Ammon's horn (tissue), 1 donor: ENCODE measurements around the gene PARD3.
A peak's percentile ranks its signal among the peaks of the same experiment; 100 is the strongest.

Experiments used
- DNase-seq: peaks from one replicate; pipeline ENCODE4 v3.0.0-alpha.2; 2016; ENCODE audit warnings: low spot score

Gene PARD3

GRCh38 chr10:34824870-34825269 is 9.8 kb upstream of the PARD3 start:
- DNase-seq, result no peak

DNA sequence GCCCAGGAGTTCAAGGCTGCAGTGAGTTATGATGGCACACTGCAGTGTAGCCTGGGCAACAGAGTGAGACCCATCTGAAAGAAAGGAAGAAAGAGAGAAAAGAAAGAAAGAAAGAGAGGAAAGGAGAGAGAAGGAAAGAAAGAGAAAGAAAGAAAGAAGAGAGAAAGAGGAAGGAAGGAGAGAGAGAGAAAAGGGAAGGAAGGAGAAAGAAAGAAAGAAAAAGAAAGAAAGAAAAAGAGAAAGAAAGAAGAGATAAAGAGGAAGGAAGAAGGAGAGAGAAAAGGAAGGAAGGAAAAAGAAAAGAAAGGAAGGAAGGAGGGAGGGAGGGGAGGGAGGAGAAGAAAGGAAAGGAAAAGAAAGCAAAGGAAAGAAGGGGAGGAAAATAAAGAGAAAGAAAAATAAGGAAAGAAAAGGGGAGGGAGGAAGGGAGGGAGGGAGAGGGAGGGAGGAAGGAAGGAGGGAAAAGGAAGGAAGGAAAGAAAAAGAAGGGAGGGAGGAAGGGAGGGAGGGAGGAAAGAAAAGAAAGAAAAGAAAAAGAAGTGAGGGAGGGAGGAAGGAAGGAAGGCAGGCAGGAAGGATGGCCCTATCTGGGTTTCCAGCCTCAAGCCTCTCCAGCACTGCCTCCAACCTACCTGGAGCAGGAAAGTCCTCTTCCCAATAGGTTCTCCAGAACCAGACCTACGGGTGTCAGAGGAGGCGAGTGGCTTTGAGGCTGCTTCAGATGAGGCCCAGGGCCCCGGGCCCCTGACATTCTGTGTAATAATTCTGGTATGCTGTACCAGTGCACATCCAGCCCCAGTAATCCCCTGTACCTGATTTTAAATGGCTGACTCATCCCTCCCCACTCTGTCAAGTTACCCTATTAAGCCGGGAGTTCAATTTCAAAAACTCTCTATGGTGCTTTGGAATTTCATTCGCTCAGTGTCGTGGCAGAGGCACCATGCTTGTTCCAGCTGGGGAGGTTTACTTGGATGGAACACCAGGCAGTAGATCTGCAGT is 6.8 kb upstream of the PARD3 start:
- no peak for DNase-seq

DNA sequence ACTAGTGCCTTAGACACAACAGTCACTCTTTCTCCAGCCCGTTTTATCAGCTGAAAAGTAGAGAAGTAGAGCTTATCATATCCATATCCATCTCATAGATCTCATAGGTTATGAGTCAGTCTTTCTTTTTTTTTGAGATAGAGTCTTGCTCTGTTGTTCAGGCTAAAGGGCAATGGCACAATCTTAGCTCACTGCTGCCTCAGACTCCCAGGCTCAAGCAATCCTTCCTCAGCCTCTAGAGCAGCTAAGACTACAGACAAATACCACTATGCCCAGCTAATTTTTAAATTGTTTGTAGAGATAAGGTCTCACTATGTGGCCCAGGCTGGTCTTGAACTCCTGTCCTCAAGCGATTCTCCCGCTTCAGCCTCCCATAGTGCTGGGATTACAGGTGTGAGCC is 2.5 kb upstream of the PARD3 start:
- DNase-seq, result no peak

DNA sequence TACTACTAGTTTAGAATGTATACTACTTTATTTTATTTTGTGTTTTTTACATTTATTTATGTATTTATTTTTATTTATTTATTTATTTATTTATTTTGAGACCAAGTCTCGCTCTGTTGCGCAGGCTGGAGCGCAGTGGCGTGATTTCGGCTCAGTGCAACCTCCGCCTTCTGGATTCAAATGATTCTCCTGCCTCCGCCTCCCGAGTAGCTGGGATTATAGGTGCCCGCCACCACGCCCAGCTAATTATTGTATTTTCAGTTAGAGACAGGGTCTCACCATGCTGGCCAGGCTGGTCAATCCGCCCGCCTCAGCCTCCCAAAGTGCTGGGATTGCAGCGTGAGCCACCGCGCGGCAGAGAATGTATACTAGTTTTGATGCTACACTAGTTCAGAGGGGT is 2.0 kb upstream of the PARD3 start:
- no peak for DNase-seq

- peak; percentile 29 for DNase-seq
Observed at GRCh38 chr10:34816501-34817002, 1.5 kb upstream of the PARD3 start.

DNA sequence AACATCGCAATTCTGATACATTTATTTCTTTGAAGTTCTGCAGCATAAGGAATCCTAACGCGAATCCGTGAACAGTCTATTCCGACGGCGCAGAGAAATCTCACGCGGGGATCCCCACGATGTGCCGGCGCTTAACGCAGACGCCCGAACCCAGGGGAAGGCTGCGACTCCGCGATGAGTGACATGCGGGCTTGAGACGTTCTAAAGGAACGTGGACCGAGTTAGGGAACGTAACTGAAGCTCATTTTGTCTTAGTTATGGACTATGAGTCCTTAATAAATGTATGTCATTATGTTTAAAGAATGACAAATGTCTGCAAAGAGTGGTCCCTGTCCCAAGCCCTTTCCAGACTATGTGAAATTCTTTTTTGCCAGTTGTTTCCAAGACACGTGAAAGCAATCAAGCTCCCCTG is 995 bp upstream of the PARD3 start:
- DNase-seq, result no peak

- no peak for DNase-seq
Observed at GRCh38 chr10:34814913-34815184, 247 bp downstream of the PARD3 start.

DNA sequence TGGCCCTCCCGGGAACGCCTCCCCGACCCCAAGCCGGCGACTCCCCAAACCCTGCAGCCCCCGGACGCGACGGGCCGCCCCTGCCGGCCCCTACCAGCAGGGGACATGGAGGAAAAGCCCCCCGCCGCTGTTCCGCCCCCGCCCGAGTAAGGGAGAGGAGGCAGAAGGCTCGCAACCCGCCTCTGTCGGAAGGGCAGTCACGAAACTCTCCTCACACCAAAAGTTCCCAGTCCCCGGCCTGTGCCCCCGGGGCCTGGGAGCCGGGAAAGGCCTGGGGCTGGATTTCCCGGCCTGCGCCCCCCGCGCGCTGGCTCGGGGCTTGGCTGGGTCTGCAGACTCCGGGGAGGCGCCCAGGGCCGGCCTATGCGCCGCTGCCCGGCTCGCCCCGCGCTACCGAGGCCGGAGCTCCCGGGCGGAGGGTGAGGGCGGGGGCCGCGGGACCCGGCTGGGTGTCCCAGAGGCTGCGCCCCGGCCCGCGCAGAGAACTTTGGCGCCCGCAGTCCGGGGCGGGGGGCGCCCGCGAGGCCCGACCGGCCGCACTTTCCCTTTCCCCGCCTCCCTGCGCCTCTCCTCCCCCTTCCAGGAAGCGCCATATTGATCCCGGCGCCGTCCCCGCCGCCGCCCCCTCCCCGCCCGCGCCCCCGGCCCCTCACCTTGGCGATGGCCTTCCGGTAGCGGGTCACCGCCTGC is 728 bp downstream of the PARD3 start:
- no peak for DNase-seq

DNA sequence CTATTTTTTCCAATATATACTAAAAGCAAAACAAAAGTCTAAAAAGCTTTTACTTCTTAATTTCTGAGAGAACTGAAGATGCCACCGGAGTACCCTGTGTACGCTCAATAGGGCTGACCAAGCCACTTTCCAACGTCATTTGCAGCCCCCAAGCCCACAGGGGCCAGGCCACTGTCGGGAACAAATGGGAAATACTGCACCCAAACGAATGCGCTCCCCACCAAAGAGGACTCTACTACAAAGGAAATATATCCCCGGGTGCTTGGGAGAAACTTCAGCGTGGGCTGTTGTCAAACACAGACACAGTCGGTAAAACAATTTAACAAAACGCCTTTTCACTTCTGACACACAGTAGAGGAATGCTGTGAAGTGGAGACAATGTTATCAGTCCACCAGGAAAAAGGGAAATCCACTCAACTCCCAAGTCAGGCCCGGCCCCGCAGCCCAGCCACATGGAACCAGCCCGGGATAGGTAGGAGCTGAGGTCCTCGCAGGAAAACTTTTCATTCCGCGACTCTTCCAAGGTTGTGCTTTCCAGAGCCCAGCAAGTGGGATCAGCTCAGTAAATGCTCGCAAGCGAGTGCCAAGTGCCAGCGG is 1.4 kb downstream of the PARD3 start:
- no peak for DNase-seq

- DNase-seq, result no peak
Observed at GRCh38 chr10:34812771-34813170, 2.3 kb downstream of the PARD3 start.

- DNase-seq, result no peak
Observed at GRCh38 chr10:34811968-34812514, 3.1 kb downstream of the PARD3 start.

GRCh38 chr10:34811126-34811967 is 3.7 kb downstream of the PARD3 start:
- DNase-seq, result no peak

GRCh38 chr10:34809796-34810195 is 5.3 kb downstream of the PARD3 start:
- DNase-seq, result no peak

GRCh38 chr10:34808801-34809745 is 6.0 kb downstream of the PARD3 start:
- DNase-seq, result peak; percentile 81

- no peak for DNase-seq
Observed at GRCh38 chr10:34808336-34808735, 6.8 kb downstream of the PARD3 start.

- DNase-seq, result no peak
Observed at GRCh38 chr10:34804306-34804705, 10.8 kb downstream of the PARD3 start.

DNA sequence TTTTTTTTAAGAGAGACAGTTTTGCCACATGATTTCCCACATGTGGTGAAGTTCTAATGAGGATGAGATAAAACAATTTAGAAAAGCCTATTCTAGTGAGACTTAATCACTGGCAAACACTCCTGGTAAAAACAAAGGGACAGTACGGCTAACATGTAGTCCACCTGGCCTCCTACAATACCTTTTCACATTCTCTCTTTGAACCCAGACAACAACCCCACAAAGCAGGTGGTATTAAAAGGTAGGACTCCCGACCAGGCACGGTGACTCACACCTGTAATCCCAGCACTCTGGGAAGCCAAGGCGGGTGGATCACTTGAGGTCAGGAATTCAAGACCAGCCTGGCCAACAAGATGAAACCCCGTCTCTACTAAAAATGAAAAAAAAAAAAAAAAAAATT is 12.4 kb downstream of the PARD3 start:
- DNase-seq, result no peak

GRCh38 chr10:34801097-34801733 is 13.9 kb downstream of the PARD3 start:
- DNase-seq, result no peak

- no peak for DNase-seq
Observed at GRCh38 chr10:34800624-34801023, 14.5 kb downstream of the PARD3 start.

GRCh38 chr10:34798654-34799053 is 16.4 kb downstream of the PARD3 start:
- no peak for DNase-seq
